NT2/D1 (cell line): ENCODE results near the gene ARMC6.
"Not testable (repeated sequence)": the region's sequence is repeated elsewhere in the genome, so short reads cannot be mapped to it uniquely, and the experiment has no call there.

Source experiments
- DNase-seq: peaks from one replicate; pipeline ENCODE4 v3.0.0-alpha.2; 2011; ENCODE audit warnings: low read depth, low spot score
- H3K27me3 ChIP-seq: 2 replicates; pipeline ENCODE4 v1.6.0; 2011; ENCODE audit warnings: mild to moderate bottlenecking; ENCODE audit not compliant: insufficient read length, insufficient read depth
- H3K36me3 ChIP-seq: 2 replicates; pipeline ENCODE4 v1.6.1; 2011; ENCODE audit warnings: mild to moderate bottlenecking, low read length, mixed read lengths; ENCODE audit not compliant: insufficient read depth, insufficient read length
- H3K4me1 ChIP-seq: 2 replicates; pipeline ENCODE4 v1.5.1; 2011; ENCODE audit not compliant: insufficient read depth, insufficient read length
- H3K4me3 ChIP-seq: 2 replicates; pipeline ENCODE4 v1.5.1; 2011; ENCODE audit warnings: low read depth; ENCODE audit not compliant: insufficient read length
- H3K9ac ChIP-seq: 2 replicates; pipeline ENCODE4 v1.6.0; 2011; ENCODE audit warnings: low read depth; ENCODE audit not compliant: insufficient read length
- H3K9me3 ChIP-seq: 2 replicates; pipeline ENCODE4 v1.5.1; 2011; ENCODE audit warnings: mild to moderate bottlenecking, low read length; ENCODE audit not compliant: insufficient read depth
- SUZ12 ChIP-seq: IDR thresholded peaks from 2 replicates; pipeline ENCODE4 v1.6.1; 2011; ENCODE audit not compliant: insufficient read length, insufficient read depth; ENCODE audit errors: extremely low read depth
- YY1 ChIP-seq: IDR thresholded peaks from 2 replicates; pipeline ENCODE4 v1.6.1; 2011; ENCODE audit not compliant: insufficient read length, insufficient read depth
- ZNF274 ChIP-seq: IDR thresholded peaks from 2 replicates; pipeline ENCODE4 v1.6.1; 2011; ENCODE audit warnings: mild to moderate bottlenecking, low read depth, low read length

ARMC6 gene

GRCh38 chr19:19098084-19098702 lies 64.8 kb downstream of the ARMC6 start:
- Histone ChIP-seq H3K9ac (no peak overlapping the region), H3K27me3 (peaks cover 36% of the 10 kb centered on the region), H3K4me3 (no peak overlapping the region), H3K9me3 (no peaks in the 10 kb centered on the region), H3K4me1 (peaks cover 9% of the 10 kb centered on the region), H3K36me3 (no peaks in the 10 kb centered on the region)
- TF ChIP-seq ZNF274 (no peak), SUZ12 (no peak), YY1 (no peak)
- DNase-seq: no peak

DNA sequence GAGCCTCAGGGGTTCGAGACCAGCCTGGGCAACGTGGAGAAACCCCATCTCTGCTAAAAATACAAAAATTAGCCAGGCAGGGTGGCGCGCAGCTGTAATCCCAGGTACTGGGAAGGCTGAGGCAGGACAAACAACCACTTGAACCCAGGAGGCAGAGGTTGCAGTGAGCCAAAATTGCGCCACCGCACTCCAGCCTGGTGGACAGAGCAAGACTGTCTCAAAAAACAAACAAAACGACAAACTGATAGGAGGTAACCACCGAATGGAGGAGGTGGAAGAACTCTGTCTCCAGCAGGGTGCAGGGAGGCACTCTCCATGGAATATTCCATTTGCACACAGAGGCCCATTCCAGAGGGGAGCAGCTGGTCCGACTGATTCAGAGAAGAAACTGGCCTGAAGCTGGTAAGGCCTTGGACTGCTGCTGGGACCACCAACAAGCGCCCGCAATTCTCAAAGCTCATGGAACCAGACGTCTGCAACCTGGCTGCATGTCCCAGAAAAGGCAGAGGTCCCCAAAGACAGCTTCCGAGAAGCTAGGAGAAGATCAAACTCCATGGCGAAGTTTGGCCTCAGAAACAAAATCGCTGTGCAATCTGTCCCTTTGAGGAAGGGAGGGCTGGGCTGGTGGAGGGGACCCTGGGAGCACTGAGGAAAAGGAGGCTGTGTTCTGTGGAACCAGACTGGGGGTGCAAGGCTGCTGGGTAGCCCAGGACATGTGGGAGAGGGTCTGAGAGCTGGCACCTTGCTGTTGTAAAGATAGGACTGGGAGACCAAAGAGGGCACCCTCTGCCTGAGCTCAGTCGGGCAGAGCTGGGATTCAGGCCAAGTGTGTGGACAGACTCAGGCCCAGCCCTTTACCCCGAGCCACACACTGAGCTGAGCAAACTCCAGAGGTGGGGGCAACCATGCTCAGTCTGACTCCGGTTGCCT lies 65.6 kb downstream of the ARMC6 start:
- Histone ChIP-seq H3K4me3 (no peak overlapping the region), H3K27me3 (peaks cover 36% of the 10 kb centered on the region), H3K9ac (no peak overlapping the region), H3K9me3 (no peaks in the 10 kb centered on the region), H3K4me1 (peaks cover 11% of the 10 kb centered on the region), H3K36me3 (no peaks in the 10 kb centered on the region)
- no peak for TF ChIP-seq YY1
- TF ChIP-seq SUZ12: no peak
- TF ChIP-seq ZNF274: no peak
- no peak for DNase-seq

DNA sequence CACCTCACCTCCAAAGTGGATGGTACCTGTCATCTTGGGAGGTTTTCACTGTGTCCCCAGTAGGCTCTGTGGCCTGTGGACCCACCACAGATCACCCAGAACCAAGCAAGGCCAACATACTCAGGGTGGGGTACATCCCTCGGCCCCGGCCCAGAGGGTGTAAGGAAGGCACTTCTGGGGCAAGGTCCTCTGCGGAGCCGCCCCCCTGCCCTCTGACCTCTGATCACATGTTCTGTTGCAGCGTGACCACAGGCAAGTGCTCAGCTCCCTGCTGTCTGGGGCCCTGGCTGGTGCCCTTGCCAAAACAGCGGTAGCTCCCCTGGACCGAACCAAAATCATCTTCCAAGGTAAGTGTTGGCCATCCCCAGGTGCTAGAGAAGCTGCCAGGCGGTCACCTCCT lies 68.1 kb downstream of the ARMC6 start:
- no peak overlapping the region for H3K9ac ChIP-seq
- H3K9me3 ChIP-seq: no peaks in the 10 kb centered on the region
- no peak overlapping the region for H3K4me3 ChIP-seq
- no peaks in the 10 kb centered on the region for H3K36me3 ChIP-seq
- peaks cover 34% of the 10 kb centered on the region for H3K27me3 ChIP-seq
- no peak for TF ChIP-seq YY1
- no peak for TF ChIP-seq ZNF274
- no peak for TF ChIP-seq SUZ12
- DNase-seq: no peak
- peaks cover 10% of the 10 kb centered on the region for H3K4me1 ChIP-seq

- Histone ChIP-seq H3K27me3 (peaks cover 27% of the 10 kb centered on the region), H3K4me1 (peaks cover 10% of the 10 kb centered on the region)
- not testable (repeated sequence) for DNase-seq, H3K9me3 ChIP-seq, H3K4me3 ChIP-seq, H3K36me3 ChIP-seq, H3K9ac ChIP-seq
These were observed 69.2 kb downstream of the ARMC6 start for GRCh38 chr19:19102566-19102965.

GRCh38 chr19:19103167-19103566 lies 69.8 kb downstream of the ARMC6 start:
- H3K9me3 ChIP-seq: no peaks in the 10 kb centered on the region
- no peak overlapping the region for H3K4me3 ChIP-seq
- TF ChIP-seq ZNF274: no peak
- TF ChIP-seq SUZ12: no peak
- TF ChIP-seq YY1: no peak
- H3K4me1 ChIP-seq: peaks cover 13% of the 10 kb centered on the region
- no peak overlapping the region for H3K9ac ChIP-seq
- DNase-seq: no peak
- peaks cover 25% of the 10 kb centered on the region for H3K27me3 ChIP-seq
- no peaks in the 10 kb centered on the region for H3K36me3 ChIP-seq

GRCh38 chr19:19105365-19106055 lies 72.1 kb downstream of the ARMC6 start:
- TF ChIP-seq YY1 (no peak), SUZ12 (no peak), ZNF274 (no peak)
- peak overlapping the region; percentile 91 for H3K9ac ChIP-seq
- H3K9me3 ChIP-seq: no peaks in the 10 kb centered on the region
- peak overlapping the region; percentile 74 for H3K4me3 ChIP-seq
- DNase-seq: peak; percentile 63
- H3K36me3 ChIP-seq: no peaks in the 10 kb centered on the region
- peaks cover 24% of the 10 kb centered on the region for H3K27me3 ChIP-seq
- peaks cover 16% of the 10 kb centered on the region for H3K4me1 ChIP-seq

DNA sequence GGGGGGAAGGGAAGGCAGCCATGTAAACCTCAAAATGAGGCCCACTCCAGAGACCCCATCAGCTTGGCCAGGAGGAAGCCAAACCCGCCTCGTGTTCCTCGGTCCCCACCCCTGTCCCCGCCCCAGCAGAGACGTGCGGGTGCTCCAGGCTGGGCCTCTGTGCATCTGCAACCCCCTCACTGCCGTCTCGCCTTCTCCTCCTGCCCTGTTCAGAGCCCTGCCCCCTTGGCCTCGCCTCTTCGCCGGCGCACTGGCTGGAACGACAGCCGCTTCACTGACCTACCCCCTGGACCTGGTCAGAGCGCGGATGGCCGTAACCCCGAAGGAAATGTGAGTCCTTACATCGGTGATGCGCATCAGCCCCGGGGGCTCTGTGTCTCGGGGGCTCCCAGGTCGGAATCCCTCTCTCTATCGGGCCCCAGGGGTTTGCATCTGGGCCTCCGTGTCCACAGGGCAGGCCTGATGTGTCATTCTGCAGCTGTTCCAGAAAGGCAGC lies 72.7 kb downstream of the ARMC6 start:
- peak overlapping the region; percentile 36 for H3K4me3 ChIP-seq
- no peak for TF ChIP-seq ZNF274
- TF ChIP-seq YY1: no peak
- TF ChIP-seq SUZ12: no peak
- no peak for DNase-seq
- peak overlapping the region; percentile 73 for H3K9ac ChIP-seq
- peaks cover 19% of the 10 kb centered on the region for H3K4me1 ChIP-seq
- no peaks in the 10 kb centered on the region for H3K36me3 ChIP-seq
- no peaks in the 10 kb centered on the region for H3K9me3 ChIP-seq
- peaks cover 25% of the 10 kb centered on the region for H3K27me3 ChIP-seq

DNA sequence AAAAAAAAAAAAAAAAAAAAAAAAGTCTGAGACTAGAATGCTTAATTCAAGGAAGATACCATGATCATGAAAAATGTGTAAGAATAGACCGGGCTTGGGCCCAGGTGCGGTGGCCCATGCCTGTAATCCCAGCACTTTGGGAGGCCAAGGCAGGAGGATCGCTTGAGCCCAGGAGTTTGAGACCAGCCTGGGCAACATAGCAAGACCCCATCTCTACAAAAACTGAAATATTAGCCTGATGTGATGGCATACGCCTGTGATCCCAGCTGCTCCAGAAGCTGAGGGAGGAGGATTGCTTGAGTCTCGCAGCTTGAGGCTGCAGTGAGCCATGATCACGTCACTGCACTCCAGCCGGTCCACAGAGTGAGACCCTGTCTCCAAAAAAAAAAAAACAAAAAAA lies 73.5 kb downstream of the ARMC6 start:
- H3K4me1 ChIP-seq: peaks cover 20% of the 10 kb centered on the region
- H3K36me3 ChIP-seq, H3K9me3 ChIP-seq, H3K4me3 ChIP-seq, H3K9ac ChIP-seq, DNase-seq: not testable (repeated sequence)
- peaks cover 29% of the 10 kb centered on the region for H3K27me3 ChIP-seq
